Smooth muscle cell (in vitro differentiated cells): ENCODE measurements around the gene CHAT. TPM values are rescaled to one million over a fixed set of nuclear protein-coding genes. Genes with fewer than 3 reads are reported as not detected.

Source experiments
- DNase-seq: peaks from one replicate; lab custom pipeline; 2025; ENCODE audit not compliant: unreplicated experiment; lab: John Stamatoyannopoulos, UW
- H2AFZ ChIP-seq: fragments of 200-600 bp; sonication (generic); 2 replicates; pipeline ENCODE4 v1.6.0; 2016; ENCODE audit warnings: antibody characterized with exemption, low read depth, mild to moderate bottlenecking
- H3F3A ChIP-seq: fragments of 200-600 bp; sonication (generic); 2 replicates; pipeline ENCODE4 v1.6.0; 2017; ENCODE audit warnings: antibody characterized with exemption, low read depth
- H3K27ac ChIP-seq: fragments of 200-600 bp; sonication (generic); 2 replicates; pipeline ENCODE4 v1.5.1; 2016; ENCODE audit warnings: low read depth, mild to moderate bottlenecking
- H3K27me3 ChIP-seq: fragments of 200-600 bp; sonication (generic); 2 replicates; pipeline ENCODE4 v1.6.1; 2016; ENCODE audit warnings: low read depth, mild to moderate bottlenecking
- H3K36me3 ChIP-seq: fragments of 200-600 bp; sonication (generic); 2 replicates; pipeline ENCODE4 v1.5.1; 2016; ENCODE audit warnings: low read depth
- H3K4me1 ChIP-seq: fragments of 200-600 bp; sonication (generic); 2 replicates; pipeline ENCODE4 v1.5.1; 2016; ENCODE audit warnings: low read depth
- H3K4me2 ChIP-seq: fragments of 200-600 bp; sonication (generic); 2 replicates; pipeline ENCODE4 v1.6.0; 2016; ENCODE audit warnings: mild to moderate bottlenecking
- H3K4me3 ChIP-seq: fragments of 200-600 bp; sonication (generic); 2 replicates; pipeline ENCODE4 v1.5.1; 2016; ENCODE audit warnings: mild to moderate bottlenecking
- H3K79me2 ChIP-seq: fragments of 200-600 bp; sonication (generic); 2 replicates; pipeline ENCODE4 v1.6.0; 2016; ENCODE audit warnings: low read depth, mild to moderate bottlenecking
- H3K9ac ChIP-seq: fragments of 200-600 bp; sonication (generic); 2 replicates; pipeline ENCODE4 v1.6.0; 2016; ENCODE audit warnings: low read depth
- H3K9me3 ChIP-seq: fragments of 200-600 bp; sonication (generic); replicated peaks from 2 replicates; pipeline ENCODE4 v1.5.1; 2016; ENCODE audit warnings: low read depth
- H4K20me1 ChIP-seq: fragments of 200-600 bp; sonication (generic); 2 replicates; pipeline ENCODE4 v1.6.0; 2016; ENCODE audit warnings: low read depth
- WGBS: methylation state at CpG from one replicate; pipeline ENCODE4 v1.1.7; 2016; ENCODE audit warnings: low lambda C conversion rate; 5-methylcytosine and 5-hydroxymethylcytosine counted together
- polyA plus RNA-seq: library from polyadenylated mRNA; unstranded; fragments of >200 nt; fragmentation: Nextera tagmentation; extraction: Ambion mirVana; gene quantifications from 2 replicates; pipeline ENCODE4 v1.2.1, GENCODE V29; 2016
- total RNA-seq: library from RNA; depleted of rRNA; stranded (reverse); fragments of >200 nt; gene quantifications from 2 replicates; pipeline ENCODE4 v1.2.3, GENCODE V29; 2014
- TF ChIP-seq, protein P1 (sequence below): fragments of 200-600 bp; sonication (generic); IDR thresholded peaks from 2 replicates; pipeline ENCODE4 v1.5.1; 2017; ENCODE audit warnings: borderline replicate concordance, mild to moderate bottlenecking, antibody characterized with exemption; ENCODE audit not compliant: insufficient read depth, poor library complexity, severe bottlenecking

CHAT gene
- total and polyA plus RNA-seq, 2 experiments from 2014 or later = not detected

DNA sequence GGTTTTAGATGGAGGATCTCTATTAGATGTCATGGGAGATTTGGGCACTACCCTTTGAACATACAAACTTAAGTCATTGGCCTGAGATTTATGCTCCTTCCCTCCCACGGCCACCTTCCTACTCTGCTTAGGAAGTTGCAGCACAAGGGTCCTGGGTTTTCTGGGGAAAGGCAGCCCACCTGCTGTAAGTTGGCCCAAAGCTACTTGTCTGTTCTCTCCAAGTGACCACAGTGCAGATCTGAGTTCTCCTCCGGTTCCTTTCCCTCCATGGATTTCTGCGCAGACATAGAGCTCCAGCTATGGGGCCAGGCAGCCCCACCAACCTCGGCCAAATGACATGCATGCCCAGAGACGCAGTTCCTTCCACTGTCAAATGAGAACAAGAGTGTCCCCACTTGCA, 52.8 kb downstream of the CHAT start:
- Histone ChIP-seq H3K4me1 (no peaks in the 10 kb centered on the region), H3K27me3 (peaks cover 13% of the 10 kb centered on the region), H2AFZ (no peak overlapping the region), H3K79me2 (no peaks in the 10 kb centered on the region), H3F3A (no peaks in the 10 kb centered on the region), H3K27ac (no peak overlapping the region), H3K9me3 (no peaks in the 10 kb centered on the region), H3K36me3 (no peaks in the 10 kb centered on the region), H3K4me3 (no peak overlapping the region), H3K4me2 (no peak overlapping the region), H4K20me1 (no peaks in the 10 kb centered on the region), H3K9ac (no peak overlapping the region)
- WGBS = 91% methylated on average over 5 of the region's 5 CpGs
- TF ChIP-seq, protein P1, sequence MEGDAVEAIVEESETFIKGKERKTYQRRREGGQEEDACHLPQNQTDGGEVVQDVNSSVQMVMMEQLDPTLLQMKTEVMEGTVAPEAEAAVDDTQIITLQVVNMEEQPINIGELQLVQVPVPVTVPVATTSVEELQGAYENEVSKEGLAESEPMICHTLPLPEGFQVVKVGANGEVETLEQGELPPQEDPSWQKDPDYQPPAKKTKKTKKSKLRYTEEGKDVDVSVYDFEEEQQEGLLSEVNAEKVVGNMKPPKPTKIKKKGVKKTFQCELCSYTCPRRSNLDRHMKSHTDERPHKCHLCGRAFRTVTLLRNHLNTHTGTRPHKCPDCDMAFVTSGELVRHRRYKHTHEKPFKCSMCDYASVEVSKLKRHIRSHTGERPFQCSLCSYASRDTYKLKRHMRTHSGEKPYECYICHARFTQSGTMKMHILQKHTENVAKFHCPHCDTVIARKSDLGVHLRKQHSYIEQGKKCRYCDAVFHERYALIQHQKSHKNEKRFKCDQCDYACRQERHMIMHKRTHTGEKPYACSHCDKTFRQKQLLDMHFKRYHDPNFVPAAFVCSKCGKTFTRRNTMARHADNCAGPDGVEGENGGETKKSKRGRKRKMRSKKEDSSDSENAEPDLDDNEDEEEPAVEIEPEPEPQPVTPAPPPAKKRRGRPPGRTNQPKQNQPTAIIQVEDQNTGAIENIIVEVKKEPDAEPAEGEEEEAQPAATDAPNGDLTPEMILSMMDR = no peak
- DNase-seq = no peak

DNA sequence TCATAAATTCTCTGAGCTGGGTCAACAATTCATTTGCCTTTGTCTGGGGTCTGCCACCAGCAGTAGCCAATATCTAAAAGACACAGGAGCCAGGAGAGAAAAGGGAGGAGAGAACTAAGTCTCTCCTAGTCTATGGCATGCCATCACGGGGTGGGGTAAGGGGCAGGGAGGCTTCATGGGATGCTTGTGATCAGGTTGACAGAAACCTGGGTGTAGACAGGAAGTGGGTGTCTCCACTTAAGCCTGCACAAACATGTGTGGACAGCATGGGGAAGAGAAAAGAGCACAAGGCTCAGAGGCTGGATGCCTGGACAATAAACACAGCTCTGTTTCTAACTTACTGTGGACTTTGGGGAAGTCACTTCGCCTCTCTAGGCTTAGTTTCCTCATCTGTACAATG, 54.2 kb downstream of the CHAT start:
- Histone ChIP-seq H3K79me2 (no peaks in the 10 kb centered on the region), H3K4me1 (no peaks in the 10 kb centered on the region), H3K9me3 (no peaks in the 10 kb centered on the region), H3K4me3 (no peak overlapping the region), H4K20me1 (no peaks in the 10 kb centered on the region), H3K27ac (no peak overlapping the region), H3K9ac (no peak overlapping the region), H3K4me2 (no peak overlapping the region), H2AFZ (no peak overlapping the region), H3K36me3 (no peaks in the 10 kb centered on the region), H3K27me3 (peaks cover 13% of the 10 kb centered on the region), H3F3A (no peaks in the 10 kb centered on the region)
- 81% methylated on average over 2 of the region's 2 CpGs for WGBS
- TF ChIP-seq, protein P1 = no peak
- no peak for DNase-seq

DNA sequence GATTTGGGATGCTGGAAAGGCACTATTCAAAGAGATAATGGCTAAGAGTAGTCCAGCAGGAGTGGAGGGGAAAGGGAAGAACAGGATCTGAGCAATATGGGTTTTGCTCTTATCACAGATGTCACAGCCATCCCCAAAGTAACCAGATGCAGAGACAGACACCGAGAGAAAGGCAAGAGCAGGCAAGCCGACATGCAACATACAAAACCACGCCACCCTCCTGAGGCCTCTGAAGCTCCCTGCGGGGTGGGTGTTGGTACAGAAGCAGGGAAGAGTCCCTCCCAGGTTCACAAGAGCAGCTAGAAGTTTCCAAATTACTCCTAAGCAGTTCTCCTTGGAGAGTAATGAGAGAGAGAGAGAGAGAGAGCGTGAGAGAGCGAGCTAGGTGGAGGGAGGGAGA, 54.8 kb downstream of the CHAT start:
- Histone ChIP-seq H3K79me2 (no peaks in the 10 kb centered on the region), H3K9ac (no peak overlapping the region), H3K4me2 (no peak overlapping the region), H3K27me3 (peaks cover 13% of the 10 kb centered on the region), H3K36me3 (no peaks in the 10 kb centered on the region), H3F3A (no peaks in the 10 kb centered on the region), H4K20me1 (no peaks in the 10 kb centered on the region), H3K27ac (no peak overlapping the region), H2AFZ (no peak overlapping the region), H3K9me3 (no peaks in the 10 kb centered on the region), H3K4me3 (no peak overlapping the region), H3K4me1 (no peaks in the 10 kb centered on the region)
- TF ChIP-seq, protein P1 = no peak
- DNase-seq = no peak
- WGBS = 78% methylated on average over 6 of the region's 6 CpGs

DNA sequence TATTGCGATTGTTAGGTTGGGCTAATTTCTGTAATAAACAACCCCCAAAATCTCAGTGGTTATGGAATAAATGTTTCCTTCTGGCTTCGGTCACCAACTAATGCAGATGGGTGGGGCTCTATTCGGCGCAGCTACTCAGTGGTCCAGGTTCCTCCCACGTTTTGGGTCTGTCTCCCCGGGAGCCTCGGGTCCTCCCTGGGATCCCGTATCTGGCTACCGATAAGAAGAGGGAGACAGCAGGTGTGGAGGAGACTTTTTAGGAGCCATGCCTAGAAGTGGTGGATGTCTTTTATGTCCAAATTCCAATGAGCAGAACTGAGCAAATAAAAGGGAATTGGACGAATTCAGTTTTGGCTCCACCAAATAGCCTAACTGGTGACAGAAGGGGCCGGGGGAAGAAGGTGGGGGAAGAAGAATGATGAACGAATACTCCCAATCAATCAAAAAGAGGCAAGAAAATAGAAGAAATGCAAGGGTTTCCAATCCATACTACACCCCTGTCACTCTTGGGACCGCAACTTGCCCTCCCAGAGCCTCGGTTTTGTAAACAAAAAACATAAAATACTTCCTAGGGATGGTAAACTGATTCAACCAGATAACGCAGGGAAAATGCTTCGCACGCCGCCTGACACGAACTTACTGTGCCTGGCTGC, 65.1 kb downstream of the CHAT start:
- Histone ChIP-seq H3K79me2 (no peaks in the 10 kb centered on the region), H3K27ac (no peak overlapping the region), H3K9ac (no peak overlapping the region), H4K20me1 (no peaks in the 10 kb centered on the region), H2AFZ (no peak overlapping the region), H3K36me3 (no peaks in the 10 kb centered on the region), H3K4me1 (no peaks in the 10 kb centered on the region), H3K27me3 (peaks cover 34% of the 10 kb centered on the region), H3K9me3 (no peaks in the 10 kb centered on the region), H3K4me3 (peak overlapping the region; percentile 31), H3F3A (no peaks in the 10 kb centered on the region), H3K4me2 (peak overlapping the region; percentile 78)
- TF ChIP-seq, protein P1 = no peak
- DNase-seq = no peak
- 30% methylated on average over 19 of the region's 19 CpGs for WGBS
